Mucosa of rectum (tissue), 2 donors: ENCODE measurements around the gene TYMP.

Experiments
- H3K27ac ChIP-seq, 2 donors: one replicate each; pipeline ENCODE4 v1.7.0; 2013; ENCODE audit warnings: inconsistent platforms in 2 of 2, low read depth in 2 of 2, low read length in 2 of 2
- H3K27me3 ChIP-seq, 2 donors: one replicate each; pipeline ENCODE4 v1.7.0; 2013; ENCODE audit warnings: low read length in 2 of 2; ENCODE audit not compliant: control insufficient read depth in 2 of 2, insufficient read depth in 2 of 2
- H3K36me3 ChIP-seq, 2 donors: one replicate each; pipeline ENCODE4 v1.7.0; 2013; ENCODE audit warnings: low read length in 2 of 2; ENCODE audit not compliant: control insufficient read depth in 2 of 2, insufficient read depth in 2 of 2
- H3K4me1 ChIP-seq, 2 donors: one replicate each; pipeline ENCODE4 v1.7.0; 2013; ENCODE audit warnings: low read length in 2 of 2, mild to moderate bottlenecking in 1 of 2; ENCODE audit not compliant: control insufficient read depth in 2 of 2, insufficient read depth in 2 of 2
- H3K4me3 ChIP-seq, 2 donors: one replicate each; pipeline ENCODE4 v1.7.0; 2013; ENCODE audit warnings: low read length in 2 of 2
- H3K9ac ChIP-seq, 2 donors: one replicate each; pipeline ENCODE4 v1.7.0; 2013; ENCODE audit warnings: low read length in 2 of 2, low read depth in 1 of 2, mild to moderate bottlenecking in 1 of 2
- H3K9me3 ChIP-seq, 2 donors: one replicate each; pipeline ENCODE4 v1.7.0; 2013; ENCODE audit warnings: low read length in 2 of 2; ENCODE audit not compliant: control insufficient read depth in 2 of 2
- donor health status: healthy.
- donor health status: Normal muscosa, but diverticular disease.

The TYMP gene

GRCh38 chr22:50519151-50519550 lies 10.7 kb downstream of the TYMP start:
- H3K36me3 ChIP-seq, result peaks cover 52 to 61% of the 10 kb centered on the region in 2 donors

GRCh38 chr22:50518606-50519005 lies 11.2 kb downstream of the TYMP start:
- no peak overlapping the region for H3K4me3 ChIP-seq
- no peak overlapping the region for H3K27ac ChIP-seq
- peaks cover 5 to 10% of the 10 kb centered on the region in 2 donors for H3K4me1 ChIP-seq
- no peaks in the 10 kb centered on the region for H3K27me3 ChIP-seq
- H3K9me3 ChIP-seq, result no peaks in the 10 kb centered on the region
- peaks cover 50 to 58% of the 10 kb centered on the region in 2 donors for H3K36me3 ChIP-seq
- H3K9ac ChIP-seq, result no peak overlapping the region

More at GRCh38 chr22:50519151-50519550, 10.7 kb downstream of the TYMP start:
- H3K4me3 ChIP-seq, result no peak overlapping the region
- peaks cover 10 to 15% of the 10 kb centered on the region in 2 donors for H3K4me1 ChIP-seq
- no peak overlapping the region for H3K27ac ChIP-seq
- H3K9me3 ChIP-seq, result no peaks in the 10 kb centered on the region
- H3K9ac ChIP-seq, result no peak overlapping the region
- no peaks in the 10 kb centered on the region for H3K27me3 ChIP-seq

- Histone ChIP-seq H3K4me3 (no peak overlapping the region), H3K9me3 (no peaks in the 10 kb centered on the region), H3K36me3 (peaks cover 43 to 49% of the 10 kb centered on the region in 2 donors), H3K9ac (no peak overlapping the region), H3K4me1 (peaks cover 0 to under 1% of the 10 kb centered on the region in 2 donors), H3K27ac (no peak overlapping the region), H3K27me3 (no peaks in the 10 kb centered on the region)
Observed at GRCh38 chr22:50517495-50518260, 12.1 kb downstream of the TYMP start.

GRCh38 chr22:50516891-50517290 lies 12.9 kb downstream of the TYMP start:
- no peak overlapping the region for H3K27ac ChIP-seq
- H3K9ac ChIP-seq, result no peak overlapping the region
- no peak overlapping the region for H3K4me3 ChIP-seq
- no peaks in the 10 kb centered on the region for H3K9me3 ChIP-seq
- H3K36me3 ChIP-seq, result peaks cover 38 to 42% of the 10 kb centered on the region in 2 donors
- H3K4me1 ChIP-seq, result no peaks in the 10 kb centered on the region
- no peaks in the 10 kb centered on the region for H3K27me3 ChIP-seq

- Histone ChIP-seq H3K27ac (no peak overlapping the region), H3K4me1 (no peaks in the 10 kb centered on the region), H3K36me3 (peaks cover 31 to 34% of the 10 kb centered on the region in 2 donors), H3K9me3 (no peaks in the 10 kb centered on the region), H3K4me3 (no peak overlapping the region), H3K9ac (no peak overlapping the region), H3K27me3 (no peaks in the 10 kb centered on the region)
Observed at GRCh38 chr22:50516068-50516467, 13.7 kb downstream of the TYMP start.

- H3K27me3 ChIP-seq, result no peaks in the 10 kb centered on the region
- H3K4me3 ChIP-seq, result no peak overlapping the region
- H3K4me1 ChIP-seq, result peaks cover 8 to 11% of the 10 kb centered on the region in 2 donors
Observed at GRCh38 chr22:50513175-50513574, 16.6 kb downstream of the TYMP start.

GRCh38 chr22:50508897-50509296 lies 20.9 kb downstream of the TYMP start:
- Histone ChIP-seq H3K4me3 (peak overlapping the region; percentile 80 to 82), H3K36me3 (peaks cover 7 to 11% of the 10 kb centered on the region in 2 donors), H3K9ac (peak overlapping the region; percentile 65 to 77), H3K4me1 (peaks cover 14 to 20% of the 10 kb centered on the region in 2 donors), H3K27ac (peak overlapping the region; percentile 87 to 88), H3K9me3 (no peaks in the 10 kb centered on the region), H3K27me3 (no peaks in the 10 kb centered on the region)

More at GRCh38 chr22:50513175-50513574, 16.6 kb downstream of the TYMP start:
- H3K9ac ChIP-seq, result no peak overlapping the region
- H3K9me3 ChIP-seq, result no peaks in the 10 kb centered on the region
- no peak overlapping the region for H3K27ac ChIP-seq
- peaks cover 17 to 23% of the 10 kb centered on the region in 2 donors for H3K36me3 ChIP-seq

GRCh38 chr22:50507991-50508884 lies 21.6 kb downstream of the TYMP start, which contains the start of gene NCAPH2:
Gene NCAPH2, plus strand, starts transcription at chr22:50508224. Its CDS starts 114 bp downstream, at chr22:50508338.
- H3K27me3 ChIP-seq, result no peaks in the 10 kb centered on the region

GRCh38 chr22:50507421-50507990 lies 22.3 kb downstream of the TYMP start, which contains the start of gene LMF2:
Gene LMF2, minus strand, starts transcription at chr22:50507702. Its CDS starts 27 bp downstream, at chr22:50507675.
- H3K27ac ChIP-seq, result peak within 1 kb of the TSS; percentile 87 to 89
- H3K27me3 ChIP-seq, result no peaks in the 10 kb centered on the region
- no peaks in the 10 kb centered on the region for H3K9me3 ChIP-seq
- H3K4me3 ChIP-seq, result peak within 1 kb of the TSS; percentile 80 to 96
- peaks cover 10 to 12% of the 10 kb centered on the region in 2 donors for H3K36me3 ChIP-seq
- H3K4me1 ChIP-seq, result peaks cover 14 to 20% of the 10 kb centered on the region in 2 donors
- H3K9ac ChIP-seq, result peak within 1 kb of the TSS; percentile 71 to 93

More at GRCh38 chr22:50507991-50508884, 21.6 kb downstream of the TYMP start, which contains the start of gene NCAPH2:
- Histone ChIP-seq H3K27ac (peak within 1 kb of the TSS; percentile 87 to 89), H3K4me3 (peak within 1 kb of the TSS; percentile 80 to 96), H3K36me3 (peaks cover 7 to 11% of the 10 kb centered on the region in 2 donors), H3K9me3 (no peaks in the 10 kb centered on the region), H3K4me1 (peaks cover 14 to 20% of the 10 kb centered on the region in 2 donors), H3K9ac (peak within 1 kb of the TSS; percentile 71 to 93)
